Psoas muscle (tissue), 8 donors: ENCODE measurements around the gene CLRN1. TPM values are rescaled to one million over a fixed set of nuclear protein-coding genes. Genes with fewer than 3 reads are reported as not detected.

Experiments
- ATAC-seq, 4 donors: fragments of 200-7000 bp; cut with Tn5 transposase; one replicate each; pipeline ENCODE4 v1.9.1; 2020; ENCODE audit warnings: moderate library complexity in 3 of 4, mild to moderate bottlenecking in 2 of 4
- DNase-seq, 2 donors: peaks; one replicate each; pipeline ENCODE4 v3.0.0-alpha.2; 2020
- H3K27ac ChIP-seq: fragments of 200-600 bp; one replicate; pipeline ENCODE4 v1.8.0; 2022
- H3K27me3 ChIP-seq, 3 donors: fragments of 200-600 bp in 1 of 3; one replicate each; pipeline versions ENCODE4 v1.6.1 to v1.8.0; 2013 to 2022; ENCODE audit warnings: low read length in 2 of 3, mild to moderate bottlenecking in 2 of 3, moderate library complexity in 1 of 3; ENCODE audit not compliant: insufficient read depth in 3 of 3
- H3K36me3 ChIP-seq, 2 donors: fragments of 200-600 bp in 1 of 2; one replicate each; pipeline versions ENCODE4 v1.6.1 to v1.8.0; 2013 to 2022; ENCODE audit warnings: low read depth in 1 of 2, mild to moderate bottlenecking in 1 of 2, moderate library complexity in 1 of 2; ENCODE audit not compliant: insufficient read depth in 1 of 2
- H3K4me1 ChIP-seq: fragments of 200-600 bp; one replicate; pipeline ENCODE4 v1.8.0; 2022
- H3K4me3 ChIP-seq: fragments of 200-600 bp; one replicate; pipeline ENCODE4 v1.8.0; 2022; ENCODE audit warnings: mild to moderate bottlenecking
- H3K9me3 ChIP-seq: fragments of 200-600 bp; one replicate; pipeline ENCODE4 v1.8.0; 2022
- WGBS, 3 donors: extraction: QIAGEN DNeasy Blood & Tissue Kit; methylation state at CpG; one replicate each; pipeline versions ENCODE4 v1.1.6 to v1.1.7; 2013; 5-methylcytosine and 5-hydroxymethylcytosine counted together
- intact Hi-C, 2 donors: fragments of 100-400 bp; cut with DNase I; formaldehyde crosslinking; loops; one replicate each; pipeline versions ENCODE4 v1.11.0 to v1.14.2; 2022
- polyA plus RNA-seq, 3 donors: library from polyadenylated mRNA; stranded (reverse); fragments of 200-250 nt; gene quantifications; one replicate each; pipeline ENCODE4 v1.2.3, GENCODE V29; 2013
- total RNA-seq, 4 donors: library from RNA; stranded (reverse); fragmentation: NEBNext Ultra II Directional in 2 of 4; extraction: Animal tissue kit (Norgen Biotek cat#: 25700) in 2 of 4; gene quantifications; one replicate each; pipeline versions ENCODE4 v1.2.1 to v1.2.4, GENCODE V29; 2021 to 2023
- TF ChIP-seq, protein P1 (sequence below): fragments of 200-600 bp; IDR thresholded peaks from one replicate; pipeline ENCODE4 v1.8.0; 2022; ENCODE audit warnings: antibody characterized with exemption
- donor health status: healthy with polysubstance abuse.
- donor health status: DM: no; HTN: no; CAD: no; lungs with moderate emphysema.
- donor health status: Bipolar disorder and iron deficiency.
- donor health status: healthy.
- donor health status: DM: yes; HTN: yes; CAD: no.
- donor health status: DM: no; HTN: no; CAD: no.
- donor health status: DM: no; HTN: no; CAD: no.
- donor health status: DM: yes; HTN: yes; CAD: no.

CLRN1 gene
- total and polyA plus RNA-seq, 7 donors, result not detected

DNA sequence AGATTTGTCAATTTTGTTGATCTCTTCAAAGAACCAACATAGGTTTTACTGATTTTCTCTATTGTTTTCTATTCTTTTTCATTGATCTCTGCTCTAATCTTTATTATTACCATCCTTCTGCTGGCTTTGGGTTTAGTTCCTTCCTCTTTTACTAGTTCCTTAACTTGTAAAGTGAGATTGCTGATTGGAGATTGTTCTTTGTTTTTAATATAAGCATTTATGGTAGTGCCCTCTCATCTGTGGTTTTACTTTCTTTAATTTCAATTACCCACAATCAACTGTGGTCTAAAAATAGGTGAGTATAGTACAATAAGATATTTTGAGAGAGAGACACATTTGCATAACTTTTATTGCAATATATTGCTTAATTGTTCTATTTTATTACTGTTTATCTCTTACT is 13.2 kb upstream of the CLRN1 start:
- TF ChIP-seq, protein P1, sequence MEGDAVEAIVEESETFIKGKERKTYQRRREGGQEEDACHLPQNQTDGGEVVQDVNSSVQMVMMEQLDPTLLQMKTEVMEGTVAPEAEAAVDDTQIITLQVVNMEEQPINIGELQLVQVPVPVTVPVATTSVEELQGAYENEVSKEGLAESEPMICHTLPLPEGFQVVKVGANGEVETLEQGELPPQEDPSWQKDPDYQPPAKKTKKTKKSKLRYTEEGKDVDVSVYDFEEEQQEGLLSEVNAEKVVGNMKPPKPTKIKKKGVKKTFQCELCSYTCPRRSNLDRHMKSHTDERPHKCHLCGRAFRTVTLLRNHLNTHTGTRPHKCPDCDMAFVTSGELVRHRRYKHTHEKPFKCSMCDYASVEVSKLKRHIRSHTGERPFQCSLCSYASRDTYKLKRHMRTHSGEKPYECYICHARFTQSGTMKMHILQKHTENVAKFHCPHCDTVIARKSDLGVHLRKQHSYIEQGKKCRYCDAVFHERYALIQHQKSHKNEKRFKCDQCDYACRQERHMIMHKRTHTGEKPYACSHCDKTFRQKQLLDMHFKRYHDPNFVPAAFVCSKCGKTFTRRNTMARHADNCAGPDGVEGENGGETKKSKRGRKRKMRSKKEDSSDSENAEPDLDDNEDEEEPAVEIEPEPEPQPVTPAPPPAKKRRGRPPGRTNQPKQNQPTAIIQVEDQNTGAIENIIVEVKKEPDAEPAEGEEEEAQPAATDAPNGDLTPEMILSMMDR, result no peak
- intact Hi-C loops, result no loop called here
- H3K4me1 ChIP-seq, result no peaks in the 10 kb centered on the region
- ATAC-seq (no peak), DNase-seq (no peak)
- H3K27ac ChIP-seq, result no peak overlapping the region
- no peak overlapping the region for H3K4me3 ChIP-seq
- peaks cover 3% of the 10 kb centered on the region for H3K9me3 ChIP-seq
- no peaks in the 10 kb centered on the region for H3K36me3 ChIP-seq
- peaks cover 0 to 4% (median 0%) of the 10 kb centered on the region in 3 donors for H3K27me3 ChIP-seq

DNA sequence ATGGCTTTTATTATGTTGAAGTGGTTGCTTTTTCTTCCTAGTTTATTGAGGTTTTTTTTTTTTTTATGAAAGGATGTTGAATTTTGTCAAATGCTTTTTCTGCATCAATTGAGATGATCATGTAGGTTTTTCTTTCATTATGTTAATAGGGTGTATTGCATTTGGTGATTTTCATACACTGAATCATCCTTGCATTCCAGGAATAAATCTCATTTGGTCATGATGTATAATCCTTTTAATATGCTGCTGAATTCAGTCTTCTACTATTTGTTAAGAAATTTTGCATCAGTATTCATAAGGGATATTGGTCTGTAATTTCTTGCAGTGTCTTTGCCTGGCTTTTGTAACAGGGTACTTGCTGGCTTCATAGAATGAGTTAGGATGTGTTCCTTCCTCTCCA is 11.5 kb upstream of the CLRN1 start:
- Histone ChIP-seq H3K9me3 (peaks cover 3% of the 10 kb centered on the region), H3K4me3 (no peak overlapping the region), H3K36me3 (no peaks in the 10 kb centered on the region), H3K4me1 (no peaks in the 10 kb centered on the region), H3K27ac (no peak overlapping the region), H3K27me3 (peaks cover 0 to under 1% (median 0%) of the 10 kb centered on the region in 3 donors)
- ATAC-seq, result no peak
- DNase-seq, result no peak
- intact Hi-C loops, result no loop called here
- TF ChIP-seq, protein P1, result no peak

DNA sequence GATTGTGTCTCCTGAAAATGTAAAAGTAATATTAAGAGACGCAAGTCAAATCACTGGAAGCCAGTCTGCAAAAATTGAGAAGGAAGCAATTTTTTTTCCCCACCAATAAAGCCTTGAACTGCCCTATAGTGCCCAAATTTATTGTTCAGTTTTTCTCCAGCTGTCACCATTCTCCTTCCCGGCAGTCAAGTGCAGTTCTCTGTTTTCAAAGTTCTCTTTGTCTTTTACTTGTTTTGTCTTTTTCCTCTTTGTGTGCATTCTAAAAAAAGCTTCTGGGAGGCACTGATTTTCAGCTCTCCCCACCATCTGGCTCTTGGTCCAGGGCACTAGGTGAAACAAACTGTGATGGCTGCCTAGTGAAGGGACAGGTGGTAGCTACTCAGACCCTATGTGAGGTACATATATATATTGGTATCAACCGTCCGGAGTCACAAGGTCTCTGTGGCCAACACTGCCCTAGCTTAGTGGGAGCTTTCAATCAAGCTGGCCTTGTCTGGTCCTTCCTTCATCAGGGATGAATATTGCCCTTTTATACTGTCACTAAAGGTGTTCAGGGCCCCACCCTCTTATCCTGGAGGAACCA is 6.1 kb upstream of the CLRN1 start:
- no peak for ATAC-seq
- Histone ChIP-seq H3K36me3 (no peaks in the 10 kb centered on the region), H3K4me1 (no peaks in the 10 kb centered on the region), H3K4me3 (no peak overlapping the region), H3K9me3 (no peaks in the 10 kb centered on the region), H3K27ac (no peak overlapping the region), H3K27me3 (no peaks in the 10 kb centered on the region)
- no peak for DNase-seq
- 88 to 92% (median 89%) methylated on average over 4 of the region's 4 CpGs for WGBS, 3 donors
- TF ChIP-seq, protein P1, result no peak
- intact Hi-C loops, result no loop called here

DNA sequence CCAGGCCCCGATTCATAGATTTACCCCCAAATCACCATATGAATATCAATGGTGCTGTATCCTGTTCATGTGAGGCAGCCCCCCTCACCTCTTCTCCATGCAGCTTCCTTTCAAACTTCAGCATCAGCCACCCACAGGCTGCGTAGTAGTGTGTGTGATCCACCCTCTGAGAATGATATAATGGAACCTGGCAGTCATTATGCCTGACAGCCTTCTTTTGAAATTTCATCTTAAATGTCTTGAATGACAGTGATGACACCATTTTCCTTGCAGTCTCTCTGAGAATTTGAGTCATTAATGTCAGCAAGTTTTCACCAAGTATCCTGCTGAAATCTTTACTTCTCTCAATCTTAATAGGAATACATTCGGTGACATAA is 3.5 kb upstream of the CLRN1 start:
- ATAC-seq (no peak), DNase-seq (no peak)
- Histone ChIP-seq H3K27me3 (no peaks in the 10 kb centered on the region), H3K27ac (no peak overlapping the region), H3K4me3 (no peak overlapping the region), H3K9me3 (no peaks in the 10 kb centered on the region), H3K4me1 (no peaks in the 10 kb centered on the region), H3K36me3 (no peaks in the 10 kb centered on the region)
- 63 to 69% (median 65%) methylated on average over 3 of the region's 3 CpGs for WGBS, 3 donors
- TF ChIP-seq, protein P1, result no peak
- intact Hi-C loops, result no loop called here
